ENCODE data around the gene TMC5.

TMC5 gene

GRCh38 chr16:19460397-19460796 is 42.7 kb downstream of the TMC5 start:
- DNase-seq (ENCODE audit: low read depth in 2 of 3, low spot score in 1 of 3) = no peak

GRCh38 chr16:19463468-19464315 is 46.0 kb downstream of the TMC5 start:
- no peak for DNase-seq (ENCODE audit: low read depth in 2 of 3, low spot score in 1 of 3)

- no peak for DNase-seq (ENCODE audit: low read depth in 2 of 3, low spot score in 1 of 3)
Measured at GRCh38 chr16:19468300-19468699, 50.6 kb downstream of the TMC5 start.

GRCh38 chr16:19472482-19472881 is 54.8 kb downstream of the TMC5 start:
- DNase-seq (ENCODE audit: low read depth in 2 of 3, low spot score in 1 of 3) = no peak

GRCh38 chr16:19474617-19475016 is 56.9 kb downstream of the TMC5 start:
- no peak for DNase-seq (ENCODE audit: low read depth in 2 of 3, low spot score in 1 of 3)

- no peak for DNase-seq (ENCODE audit: low read depth in 2 of 3, low spot score in 1 of 3)
Measured at GRCh38 chr16:19478505-19478904, 60.8 kb downstream of the TMC5 start.

- DNase-seq (ENCODE audit: low read depth in 2 of 3, low spot score in 1 of 3) = no peak
Measured at GRCh38 chr16:19479302-19479721, 61.6 kb downstream of the TMC5 start.

- DNase-seq (ENCODE audit: low read depth in 2 of 3, low spot score in 1 of 3) = no peak
Measured at GRCh38 chr16:19481296-19481695, 63.6 kb downstream of the TMC5 start.

- DNase-seq (ENCODE audit: low read depth in 2 of 3, low spot score in 1 of 3) = no peak
Measured at GRCh38 chr16:19481769-19482168, 64.1 kb downstream of the TMC5 start.

GRCh38 chr16:19482291-19482690 is 64.6 kb downstream of the TMC5 start:
- no peak for DNase-seq (ENCODE audit: low read depth in 2 of 3, low spot score in 1 of 3)

GRCh38 chr16:19484096-19484495 is 66.4 kb downstream of the TMC5 start:
- DNase-seq (ENCODE audit: low read depth in 2 of 3, low spot score in 1 of 3) = no peak

GRCh38 chr16:19485611-19486010 is 67.9 kb downstream of the TMC5 start:
- no peak for DNase-seq (ENCODE audit: low read depth in 2 of 3, low spot score in 1 of 3)

- no peak for DNase-seq (ENCODE audit: low read depth in 2 of 3, low spot score in 1 of 3)
Measured at GRCh38 chr16:19486051-19486450, 68.4 kb downstream of the TMC5 start.

GRCh38 chr16:19486750-19487325 is 69.2 kb downstream of the TMC5 start:
- no peak for DNase-seq (ENCODE audit: low read depth in 2 of 3, low spot score in 1 of 3)

GRCh38 chr16:19488213-19488640 is 70.5 kb downstream of the TMC5 start:
- no peak for DNase-seq (ENCODE audit: low read depth in 2 of 3, low spot score in 1 of 3)

- no peak for DNase-seq (ENCODE audit: low read depth in 2 of 3, low spot score in 1 of 3)
Measured at GRCh38 chr16:19490619-19491018, 72.9 kb downstream of the TMC5 start.

GRCh38 chr16:19497176-19497575 is 79.5 kb downstream of the TMC5 start:
- DNase-seq (ENCODE audit: low read depth in 2 of 3, low spot score in 1 of 3) = no peak

- no peak for DNase-seq (ENCODE audit: low read depth in 2 of 3, low spot score in 1 of 3)
Measured at GRCh38 chr16:19499006-19499405, 81.3 kb downstream of the TMC5 start.

GRCh38 chr16:19499481-19499880 is 81.8 kb downstream of the TMC5 start:
- DNase-seq (ENCODE audit: low read depth in 2 of 3, low spot score in 1 of 3) = no peak

GRCh38 chr16:19502395-19503131 is 84.9 kb downstream of the TMC5 start:
- DNase-seq (ENCODE audit: low read depth in 2 of 3, low spot score in 1 of 3) = peak; percentile 30 to 59 (median 57)

GRCh38 chr16:19503461-19504075 is 85.9 kb downstream of the TMC5 start:
- no peak for DNase-seq (ENCODE audit: low read depth in 2 of 3, low spot score in 1 of 3)
